Measurements from ENCODE around the gene IKZF5. TPM values are rescaled to one million over a fixed set of nuclear protein-coding genes. Genes with fewer than 3 reads are reported as not detected.

The IKZF5 gene
- total and polyA plus RNA-seq, 7 donors: 4.4 to 16.4 (median 9.4) TPM

GRCh38 chr10:123035467-123036086 lies 27.0 kb upstream of the IKZF5 start:
- H3K36me3 ChIP-seq: peaks cover 0 to 56% (median 11%) of the 10 kb centered on the region in 4 donors
- 85 to 92% methylated on average over 8 of the region's 8 CpGs for WGBS, 2 donors
- H3K4me1 ChIP-seq: no peaks in the 10 kb centered on the region
- no peaks in the 10 kb centered on the region for H3K9me3 ChIP-seq
- no peak for DNase-seq
- no peak overlapping the region for H3K27ac ChIP-seq
- no peak for TF ChIP-seq EP300 (IDR thresholded peaks at IDR 0.05)
- TF ChIP-seq CTCF (IDR thresholded peaks at IDR 0.05): no peak
- TF ChIP-seq POLR2AphosphoS5 (IDR thresholded peaks at IDR 0.05): no peak
- no peak for TF ChIP-seq POLR2A (IDR thresholded peaks at IDR 0.05)
- H3K27me3 ChIP-seq: no peaks in the 10 kb centered on the region
- no peak overlapping the region for H3K4me3 ChIP-seq
- intact Hi-C loops (cut with DNase I): no loop called here

- TF ChIP-seq POLR2AphosphoS5 (IDR thresholded peaks at IDR 0.05) (no peak), POLR2A (IDR thresholded peaks at IDR 0.05) (no peak), CTCF (IDR thresholded peaks at IDR 0.05) (no peak), EP300 (IDR thresholded peaks at IDR 0.05) (no peak)
- no peak overlapping the region for H3K27ac ChIP-seq
- H3K4me1 ChIP-seq: no peaks in the 10 kb centered on the region
- no peaks in the 10 kb centered on the region for H3K27me3 ChIP-seq
- H3K4me3 ChIP-seq: no peak overlapping the region
- intact Hi-C loops (cut with DNase I): no loop called here
- peaks cover 0 to 50% (median 11%) of the 10 kb centered on the region in 4 donors for H3K36me3 ChIP-seq
- no peak for DNase-seq
- H3K9me3 ChIP-seq: no peaks in the 10 kb centered on the region
These were observed 25.7 kb upstream of the IKZF5 start for GRCh38 chr10:123034332-123034731.

GRCh38 chr10:123031124-123031523 lies 22.5 kb upstream of the IKZF5 start:
- no peak overlapping the region for H3K4me3 ChIP-seq
- no peak for TF ChIP-seq EP300 (IDR thresholded peaks at IDR 0.05)
- TF ChIP-seq POLR2A (IDR thresholded peaks at IDR 0.05): no peak
- no peak for TF ChIP-seq CTCF (IDR thresholded peaks at IDR 0.05)
- TF ChIP-seq POLR2AphosphoS5 (IDR thresholded peaks at IDR 0.05): no peak
- no peaks in the 10 kb centered on the region for H3K27me3 ChIP-seq
- H3K36me3 ChIP-seq: peaks cover 0 to 21% (median 2%) of the 10 kb centered on the region in 4 donors
- no peaks in the 10 kb centered on the region for H3K4me1 ChIP-seq
- no peaks in the 10 kb centered on the region for H3K9me3 ChIP-seq
- H3K27ac ChIP-seq: no peak overlapping the region
- WGBS, 2 donors: 92 to 97% methylated on average over 1 of the region's 1 CpG
- DNase-seq: no peak
- intact Hi-C loops (cut with DNase I): no loop called here

GRCh38 chr10:123027861-123028260 lies 19.3 kb upstream of the IKZF5 start:
- Histone ChIP-seq H3K27ac (no peak overlapping the region), H3K36me3 (no peaks in the 10 kb centered on the region), H3K4me1 (no peaks in the 10 kb centered on the region), H3K9me3 (no peaks in the 10 kb centered on the region), H3K27me3 (no peaks in the 10 kb centered on the region), H3K4me3 (no peak overlapping the region)
- TF ChIP-seq EP300 (IDR thresholded peaks at IDR 0.05) (no peak), POLR2A (IDR thresholded peaks at IDR 0.05) (no peak), CTCF (IDR thresholded peaks at IDR 0.05) (no peak), POLR2AphosphoS5 (IDR thresholded peaks at IDR 0.05) (no peak)
- intact Hi-C loops (cut with DNase I): no loop called here
- DNase-seq: no peak

GRCh38 chr10:123026302-123026701 lies 17.7 kb upstream of the IKZF5 start:
- Histone ChIP-seq H3K27ac (no peak overlapping the region), H3K27me3 (no peaks in the 10 kb centered on the region), H3K36me3 (no peaks in the 10 kb centered on the region), H3K9me3 (no peaks in the 10 kb centered on the region), H3K4me1 (no peaks in the 10 kb centered on the region), H3K4me3 (no peak overlapping the region)
- no peak for DNase-seq
- intact Hi-C loops (cut with DNase I): no loop called here
- no peak for TF ChIP-seq POLR2A (IDR thresholded peaks at IDR 0.05)
- no peak for TF ChIP-seq EP300 (IDR thresholded peaks at IDR 0.05)
- TF ChIP-seq CTCF (IDR thresholded peaks at IDR 0.05): no peak
- no peak for TF ChIP-seq POLR2AphosphoS5 (IDR thresholded peaks at IDR 0.05)
- WGBS, 2 donors: 41 to 62% methylated on average over 1 of the region's 1 CpG
